Measurements from ENCODE around the gene USP32.

Gene USP32

GRCh38 chr17:60332574-60332973 is 59.4 kb downstream of the USP32 start:
- no peak for TF ChIP-seq CTCF (IDR thresholded peaks at IDR 0.05; ENCODE audit: extremely low read depth, missing control alignments)
- DNase-seq (ENCODE audit: low spot score): no peak

- DNase-seq (ENCODE audit: low spot score): no peak
- TF ChIP-seq CTCF (IDR thresholded peaks at IDR 0.05; ENCODE audit: extremely low read depth, missing control alignments): no peak
These were observed 61.2 kb downstream of the USP32 start for GRCh38 chr17:60330731-60331130.

- DNase-seq (ENCODE audit: low spot score): no peak
- TF ChIP-seq CTCF (IDR thresholded peaks at IDR 0.05; ENCODE audit: extremely low read depth, missing control alignments): no peak
These were observed 63.3 kb downstream of the USP32 start for GRCh38 chr17:60328679-60329078.

GRCh38 chr17:60327901-60328273 is 64.0 kb downstream of the USP32 start:
- TF ChIP-seq CTCF (IDR thresholded peaks at IDR 0.05; ENCODE audit: extremely low read depth, missing control alignments): no peak
- no peak for DNase-seq (ENCODE audit: low spot score)

- no peak for DNase-seq (ENCODE audit: low spot score)
- no peak for TF ChIP-seq CTCF (IDR thresholded peaks at IDR 0.05; ENCODE audit: extremely low read depth, missing control alignments)
These were observed 64.6 kb downstream of the USP32 start for GRCh38 chr17:60327134-60327900.

GRCh38 chr17:60326702-60327101 is 65.2 kb downstream of the USP32 start:
- no peak for DNase-seq (ENCODE audit: low spot score)
- TF ChIP-seq CTCF (IDR thresholded peaks at IDR 0.05; ENCODE audit: extremely low read depth, missing control alignments): no peak

- TF ChIP-seq CTCF (IDR thresholded peaks at IDR 0.05; ENCODE audit: extremely low read depth, missing control alignments): no peak
- no peak for DNase-seq (ENCODE audit: low spot score)
These were observed 66.0 kb downstream of the USP32 start for GRCh38 chr17:60325730-60326524.
